ENCODE results near the gene PLCB1.

Gene PLCB1

GRCh38 chr20:8562356-8562755, 430.3 kb downstream of the PLCB1 start:
- Histone ChIP-seq H3K4me3 (ENCODE audit: low read depth, low read length) (no peak overlapping the region), H3K36me3 (no peaks in the 10 kb centered on the region), H3K27ac (no peak overlapping the region), H3K9me3 (ENCODE audit: severe bottlenecking) (no peaks in the 10 kb centered on the region), H3K27me3 (ENCODE audit: insufficient read depth, low read depth, severe bottlenecking) (no peaks in the 10 kb centered on the region)
- no peak for DNase-seq
- no peak for TF ChIP-seq CTCF (IDR thresholded peaks at IDR 0.05; ENCODE audit: low read depth, low read length)

- DNase-seq: no peak
- no peak overlapping the region for H3K27ac ChIP-seq
- H3K36me3 ChIP-seq: no peaks in the 10 kb centered on the region
- H3K4me3 ChIP-seq (ENCODE audit: low read depth, low read length): no peak overlapping the region
- no peaks in the 10 kb centered on the region for H3K27me3 ChIP-seq (ENCODE audit: insufficient read depth, low read depth, severe bottlenecking)
- no peak for TF ChIP-seq CTCF (IDR thresholded peaks at IDR 0.05; ENCODE audit: low read depth, low read length)
- H3K9me3 ChIP-seq (ENCODE audit: severe bottlenecking): no peaks in the 10 kb centered on the region
These were observed 436.0 kb downstream of the PLCB1 start for GRCh38 chr20:8568075-8568474.

- no peak for TF ChIP-seq CTCF (IDR thresholded peaks at IDR 0.05; ENCODE audit: low read depth, low read length)
- Histone ChIP-seq H3K36me3 (no peaks in the 10 kb centered on the region), H3K9me3 (ENCODE audit: severe bottlenecking) (no peaks in the 10 kb centered on the region), H3K27me3 (ENCODE audit: insufficient read depth, low read depth, severe bottlenecking) (no peaks in the 10 kb centered on the region), H3K27ac (no peak overlapping the region), H3K4me3 (ENCODE audit: low read depth, low read length) (no peak overlapping the region)
- no peak for DNase-seq
These were observed 437.7 kb downstream of the PLCB1 start for GRCh38 chr20:8569766-8570165.

GRCh38 chr20:8571611-8572010, 439.5 kb downstream of the PLCB1 start:
- DNase-seq: no peak
- no peaks in the 10 kb centered on the region for H3K36me3 ChIP-seq
- no peaks in the 10 kb centered on the region for H3K9me3 ChIP-seq (ENCODE audit: severe bottlenecking)
- TF ChIP-seq CTCF (IDR thresholded peaks at IDR 0.05; ENCODE audit: low read depth, low read length): no peak
- H3K27ac ChIP-seq: no peak overlapping the region
- no peak overlapping the region for H3K4me3 ChIP-seq (ENCODE audit: low read depth, low read length)
- no peaks in the 10 kb centered on the region for H3K27me3 ChIP-seq (ENCODE audit: insufficient read depth, low read depth, severe bottlenecking)

GRCh38 chr20:8573686-8574085, 441.6 kb downstream of the PLCB1 start:
- no peak for TF ChIP-seq CTCF (IDR thresholded peaks at IDR 0.05; ENCODE audit: low read depth, low read length)
- DNase-seq: no peak
- H3K4me3 ChIP-seq (ENCODE audit: low read depth, low read length): no peak overlapping the region

GRCh38 chr20:8575114-8575513, 443.0 kb downstream of the PLCB1 start:
- H3K9me3 ChIP-seq (ENCODE audit: severe bottlenecking): no peaks in the 10 kb centered on the region
- no peaks in the 10 kb centered on the region for H3K27me3 ChIP-seq (ENCODE audit: insufficient read depth, low read depth, severe bottlenecking)
- DNase-seq: no peak
- no peak overlapping the region for H3K27ac ChIP-seq
- H3K4me3 ChIP-seq (ENCODE audit: low read depth, low read length): no peak overlapping the region
- TF ChIP-seq CTCF (IDR thresholded peaks at IDR 0.05; ENCODE audit: low read depth, low read length): no peak
- no peaks in the 10 kb centered on the region for H3K36me3 ChIP-seq

More at GRCh38 chr20:8573686-8574085, 441.6 kb downstream of the PLCB1 start:
- Histone ChIP-seq H3K27ac (no peak overlapping the region), H3K36me3 (no peaks in the 10 kb centered on the region), H3K27me3 (ENCODE audit: insufficient read depth, low read depth, severe bottlenecking) (no peaks in the 10 kb centered on the region), H3K9me3 (ENCODE audit: severe bottlenecking) (no peaks in the 10 kb centered on the region)
